ENCODE results near the gene FANCM.
"Not testable (repeated sequence)": the region's sequence is repeated elsewhere in the genome, so short reads cannot be mapped to it uniquely, and the experiment has no call there.

The FANCM gene

DNA sequence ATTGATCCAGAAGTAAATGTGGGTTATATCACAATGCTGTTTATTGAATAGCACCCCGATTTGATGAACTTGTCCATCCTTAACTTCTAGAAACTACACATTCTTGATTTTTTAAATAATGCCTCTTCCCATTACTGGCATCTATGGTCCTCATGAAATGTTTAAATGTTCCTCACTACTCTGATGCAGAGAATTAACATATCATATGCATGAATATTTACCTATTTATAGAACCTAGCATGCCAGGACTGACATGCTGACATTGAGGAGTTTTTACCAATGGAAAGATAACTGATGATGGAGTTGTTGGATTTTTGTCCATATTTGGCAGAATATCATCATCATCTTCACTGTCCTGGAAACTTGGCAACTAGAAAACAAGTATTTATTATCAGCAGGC, 74.4 kb downstream of the FANCM start:
- H4K8ac ChIP-seq (ENCODE audit: low read length) = no peak overlapping the region
- 88% methylated on average over 1 of the region's 1 CpG for WGBS
- no peak overlapping the region for H3K18ac ChIP-seq (ENCODE audit: low read depth in 1 of 2, low read length in 2 of 2)

DNA sequence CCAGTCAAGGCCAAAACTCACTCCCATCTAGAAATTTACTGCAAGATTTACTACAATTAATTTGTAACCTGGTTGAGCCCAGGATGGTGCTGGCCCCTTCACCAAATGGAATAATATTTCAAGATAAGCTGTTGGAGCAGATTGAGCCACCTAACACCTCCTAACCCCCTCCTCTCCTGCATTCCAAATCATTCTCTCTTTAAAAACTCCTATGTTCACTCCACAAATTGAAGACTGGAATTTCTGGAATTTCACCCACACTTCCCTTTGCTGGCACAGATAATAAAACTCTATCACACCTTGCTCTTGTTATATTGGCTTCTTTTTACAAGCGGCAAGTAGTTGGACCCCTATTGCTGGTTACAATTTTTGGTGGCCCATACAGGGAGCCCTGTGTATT, 75.6 kb downstream of the FANCM start:
- Histone ChIP-seq H2BK15ac (ENCODE audit: low read depth, poor library complexity, severe bottlenecking) (no peak overlapping the region), H3K4me2 (ENCODE audit: low read length, poor library complexity, severe bottlenecking) (peak overlapping the region; percentile 18), H2BK120ac (ENCODE audit: low read depth, low read length) (no peak overlapping the region), H2BK12ac (ENCODE audit: low read length in 2 of 2) (no peak overlapping the region), H3K79me1 (replicated peaks; ENCODE audit: low read length, poor library complexity, severe bottlenecking) (peaks cover 5% of the 10 kb centered on the region), H3K18ac (ENCODE audit: low read depth in 1 of 2, low read length in 2 of 2) (peak overlapping the region in 1 of 2 experiments; percentile 21), H3K9ac (ENCODE audit: low read length) (no peak overlapping the region), H3K4ac (ENCODE audit: low read depth in 1 of 2, low read length in 2 of 2) (no peak overlapping the region), H3K36me3 (ENCODE audit: control insufficient read depth in 1 of 2, insufficient read depth in 2 of 2, low read depth in 1 of 2, low read length in 2 of 2) (peaks cover 0 to 49% of the 10 kb centered on the region in 2 experiments), H3K4me3 (ENCODE audit: insufficient read depth in 1 of 2, low read depth in 1 of 2, low read length in 2 of 2) (no peak overlapping the region), H4K8ac (ENCODE audit: low read length) (no peak overlapping the region), H2BK5ac (ENCODE audit: low read depth, low read length, poor library complexity, severe bottlenecking) (no peak overlapping the region), H3K27me3 (ENCODE audit: control insufficient read depth in 1 of 2, insufficient read depth in 1 of 2, low read length in 2 of 2) (no peaks in the 10 kb centered on the region), H2AK5ac (ENCODE audit: low read length, severe bottlenecking) (peak overlapping the region; percentile 65), H2AFZ (ENCODE audit: low read depth, low read length) (no peak overlapping the region), H3K4me1 (ENCODE audit: control insufficient read depth, insufficient read depth, low read depth, low read length) (peaks cover 8% of the 10 kb centered on the region), H3K14ac (ENCODE audit: low read length in 2 of 2) (no peak overlapping the region), H4K91ac (ENCODE audit: low read length) (no peak overlapping the region), H3K23ac (ENCODE audit: low read length in 2 of 2) (no peak overlapping the region), H3K9me3 (ENCODE audit: control insufficient read depth, low read length) (no peaks in the 10 kb centered on the region), H3K27ac (ENCODE audit: low read length, poor library complexity, severe bottlenecking) (no peak overlapping the region)
- DNase-seq = no peak
- WGBS = 100% methylated on average over 1 of the region's 1 CpG

More for the DNA sequence above, 74.4 kb downstream of the FANCM start:
- Histone ChIP-seq H3K27ac (ENCODE audit: low read length, poor library complexity, severe bottlenecking) (no peak overlapping the region), H3K79me1 (replicated peaks; ENCODE audit: low read length, poor library complexity, severe bottlenecking) (peaks cover 5% of the 10 kb centered on the region), H3K9me3 (ENCODE audit: control insufficient read depth, low read length) (no peaks in the 10 kb centered on the region), H3K4me2 (ENCODE audit: low read length, poor library complexity, severe bottlenecking) (no peak overlapping the region), H2AFZ (ENCODE audit: low read depth, low read length) (no peak overlapping the region), H3K36me3 (ENCODE audit: control insufficient read depth in 1 of 2, insufficient read depth in 2 of 2, low read depth in 1 of 2, low read length in 2 of 2) (peaks cover 0 to 51% of the 10 kb centered on the region in 2 experiments), H3K4ac (ENCODE audit: low read depth in 1 of 2, low read length in 2 of 2) (no peak overlapping the region), H3K23ac (ENCODE audit: low read length in 2 of 2) (no peak overlapping the region), H3K14ac (ENCODE audit: low read length in 2 of 2) (no peak overlapping the region), H2BK120ac (ENCODE audit: low read depth, low read length) (no peak overlapping the region), H3K4me1 (ENCODE audit: control insufficient read depth, insufficient read depth, low read depth, low read length) (peaks cover 8% of the 10 kb centered on the region), H2BK5ac (ENCODE audit: low read depth, low read length, poor library complexity, severe bottlenecking) (no peak overlapping the region), H2BK12ac (ENCODE audit: low read length in 2 of 2) (no peak overlapping the region), H3K27me3 (ENCODE audit: control insufficient read depth in 1 of 2, insufficient read depth in 1 of 2, low read length in 2 of 2) (no peaks in the 10 kb centered on the region), H2BK15ac (ENCODE audit: low read depth, poor library complexity, severe bottlenecking) (no peak overlapping the region), H4K91ac (ENCODE audit: low read length) (no peak overlapping the region), H2AK5ac (ENCODE audit: low read length, severe bottlenecking) (no peak overlapping the region), H3K9ac (ENCODE audit: low read length) (no peak overlapping the region), H3K4me3 (ENCODE audit: insufficient read depth in 1 of 2, low read depth in 1 of 2, low read length in 2 of 2) (no peak overlapping the region)
- no peak for DNase-seq

DNA sequence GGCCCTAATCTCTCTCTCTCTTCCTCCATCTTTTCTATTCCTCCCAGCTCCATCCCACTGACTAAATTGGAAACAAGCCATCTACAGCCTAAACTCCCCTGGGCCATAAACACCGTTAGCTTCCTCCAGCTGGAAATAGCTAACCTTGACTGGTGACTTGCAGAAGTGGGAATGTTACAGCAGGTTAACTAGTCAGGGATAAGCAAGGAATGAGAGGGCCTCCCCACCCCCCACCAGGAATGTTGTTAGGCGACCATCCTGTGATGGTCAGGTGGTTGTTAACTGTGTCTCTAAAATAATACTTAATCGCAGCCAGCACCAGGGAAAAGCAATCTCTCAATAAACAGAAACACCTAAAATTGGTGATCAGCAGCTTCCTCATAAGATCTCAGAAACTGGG, 76.5 kb downstream of the FANCM start:
- Histone ChIP-seq H3K14ac (ENCODE audit: low read length in 2 of 2) (no peak overlapping the region), H4K8ac (ENCODE audit: low read length) (no peak overlapping the region), H3K36me3 (ENCODE audit: control insufficient read depth in 1 of 2, insufficient read depth in 2 of 2, low read depth in 1 of 2, low read length in 2 of 2) (peaks cover 0 to 50% of the 10 kb centered on the region in 2 experiments), H2BK12ac (ENCODE audit: low read length in 2 of 2) (no peak overlapping the region), H3K27ac (ENCODE audit: low read length, poor library complexity, severe bottlenecking) (peak overlapping the region; percentile 10), H2BK5ac (ENCODE audit: low read depth, low read length, poor library complexity, severe bottlenecking) (no peak overlapping the region), H3K9ac (ENCODE audit: low read length) (no peak overlapping the region), H4K91ac (ENCODE audit: low read length) (no peak overlapping the region), H3K4me3 (ENCODE audit: insufficient read depth in 1 of 2, low read depth in 1 of 2, low read length in 2 of 2) (no peak overlapping the region), H2AFZ (ENCODE audit: low read depth, low read length) (no peak overlapping the region), H2AK5ac (ENCODE audit: low read length, severe bottlenecking) (no peak overlapping the region), H2BK120ac (ENCODE audit: low read depth, low read length) (no peak overlapping the region), H3K27me3 (ENCODE audit: control insufficient read depth in 1 of 2, insufficient read depth in 1 of 2, low read length in 2 of 2) (no peaks in the 10 kb centered on the region), H3K79me1 (replicated peaks; ENCODE audit: low read length, poor library complexity, severe bottlenecking) (peaks cover 5% of the 10 kb centered on the region), H3K23ac (ENCODE audit: low read length in 2 of 2) (no peak overlapping the region), H3K18ac (ENCODE audit: low read depth in 1 of 2, low read length in 2 of 2) (no peak overlapping the region), H2BK15ac (ENCODE audit: low read depth, poor library complexity, severe bottlenecking) (no peak overlapping the region), H3K4me1 (ENCODE audit: control insufficient read depth, insufficient read depth, low read depth, low read length) (peaks cover 8% of the 10 kb centered on the region), H3K4me2 (ENCODE audit: low read length, poor library complexity, severe bottlenecking) (no peak overlapping the region), H3K4ac (ENCODE audit: low read depth in 1 of 2, low read length in 2 of 2) (no peak overlapping the region), H3K9me3 (ENCODE audit: control insufficient read depth, low read length) (no peaks in the 10 kb centered on the region)
- 100% methylated on average over 1 of the region's 3 CpGs for WGBS
- DNase-seq = no peak

DNA sequence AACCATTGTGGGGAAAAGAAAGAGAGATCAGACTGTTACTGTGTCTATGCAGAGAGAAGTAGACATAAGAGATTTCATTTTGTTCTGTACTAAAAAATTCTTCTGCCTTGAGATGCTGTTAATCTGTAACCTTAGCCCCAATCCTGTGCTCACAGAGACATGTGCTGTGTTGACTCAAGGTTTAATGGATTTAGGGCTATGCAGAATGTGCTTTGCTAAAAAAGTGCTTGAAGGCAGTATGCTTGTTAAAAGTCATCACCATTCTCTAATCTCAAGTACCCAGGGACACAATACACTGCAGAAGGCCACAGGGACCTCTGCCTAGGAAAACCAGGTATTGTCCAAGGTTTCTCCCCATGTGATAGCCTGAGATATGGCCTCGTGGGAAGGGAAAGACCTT, 78.0 kb downstream of the FANCM start:
- H3K4me2 ChIP-seq (ENCODE audit: low read length, poor library complexity, severe bottlenecking); H2BK15ac ChIP-seq (ENCODE audit: low read depth, poor library complexity, severe bottlenecking); H2BK12ac ChIP-seq (ENCODE audit: low read length in 2 of 2); H3K27me3 ChIP-seq (ENCODE audit: control insufficient read depth in 1 of 2, insufficient read depth in 1 of 2, low read length in 2 of 2); DNase-seq; H3K4me1 ChIP-seq (ENCODE audit: control insufficient read depth, insufficient read depth, low read depth, low read length); H3K14ac ChIP-seq (ENCODE audit: low read length in 2 of 2); H2AK5ac ChIP-seq (ENCODE audit: low read length, severe bottlenecking); H3K23ac ChIP-seq (ENCODE audit: low read length in 2 of 2); H4K91ac ChIP-seq (ENCODE audit: low read length); H2AFZ ChIP-seq (ENCODE audit: low read depth, low read length); H3K4ac ChIP-seq (ENCODE audit: low read depth in 1 of 2, low read length in 2 of 2); H2BK120ac ChIP-seq (ENCODE audit: low read depth, low read length); H3K18ac ChIP-seq (ENCODE audit: low read depth in 1 of 2, low read length in 2 of 2); H3K9me3 ChIP-seq (ENCODE audit: control insufficient read depth, low read length); H3K9ac ChIP-seq (ENCODE audit: low read length); H4K8ac ChIP-seq (ENCODE audit: low read length); H2BK5ac ChIP-seq (ENCODE audit: low read depth, low read length, poor library complexity, severe bottlenecking); H3K79me1 ChIP-seq (replicated peaks; ENCODE audit: low read length, poor library complexity, severe bottlenecking); H3K4me3 ChIP-seq (ENCODE audit: insufficient read depth in 1 of 2, low read depth in 1 of 2, low read length in 2 of 2): not testable (repeated sequence)
- WGBS = no CpG with 5 or more reads among the region's 1 CpG
- H3K36me3 ChIP-seq (ENCODE audit: control insufficient read depth in 1 of 2, insufficient read depth in 2 of 2, low read depth in 1 of 2, low read length in 2 of 2) = peaks cover 0 to 58% of the 10 kb centered on the region in 2 experiments
- peak overlapping the region; percentile 49 for H3K27ac ChIP-seq (ENCODE audit: low read length, poor library complexity, severe bottlenecking)
